ENCODE data around the gene OR4C13.
"Not testable (repeated sequence)": the region's sequence is repeated elsewhere in the genome, so short reads cannot be mapped to it uniquely, and the experiment has no call there.

Gene OR4C13

DNA sequence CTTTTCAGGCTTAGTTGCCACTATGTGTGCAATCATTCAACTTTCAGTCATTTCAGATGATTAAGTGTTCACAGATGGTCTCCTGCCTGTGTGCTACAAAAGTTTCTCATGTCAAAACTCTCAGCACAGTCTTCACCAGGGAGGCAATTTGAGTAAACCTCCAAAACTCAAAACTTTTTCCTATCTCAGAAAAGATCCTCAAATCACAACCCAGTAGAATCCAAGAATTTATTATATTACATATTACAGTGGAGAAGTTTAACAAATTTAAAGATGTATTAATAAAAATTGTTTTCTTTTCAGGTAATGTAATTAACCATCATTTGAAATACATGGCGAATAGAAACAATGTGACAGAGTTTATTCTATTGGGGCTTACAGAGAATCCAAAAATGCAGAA, at the start of gene OR4C13:
TSS of gene OR4C13 (plus strand) at position 301 of the 400 bp plus-strand sequence. CDS start at position 333, 32 bp downstream.
- no peak for DNase-seq

DNA sequence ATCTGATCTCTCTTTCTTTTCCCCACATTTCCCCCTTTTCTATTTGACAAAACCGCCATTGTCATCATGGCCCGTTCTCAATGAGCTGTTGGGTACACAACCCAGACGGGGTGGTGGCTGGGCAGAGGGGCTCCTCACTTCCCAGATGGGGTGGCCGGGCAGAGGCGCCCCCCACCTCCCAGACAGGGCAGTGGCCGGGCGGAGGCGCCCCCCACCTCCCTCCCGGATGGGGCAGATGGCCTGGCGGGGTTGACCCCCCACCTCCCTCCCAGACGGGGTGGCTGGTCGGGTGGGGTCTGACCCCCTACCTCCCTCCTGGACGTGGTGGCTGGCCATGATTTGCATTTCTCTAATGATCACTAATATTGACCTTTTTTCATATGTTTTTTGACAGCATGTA, 40.7 kb upstream of the OR4C13 start:
- DNase-seq, result not testable (repeated sequence)

DNA sequence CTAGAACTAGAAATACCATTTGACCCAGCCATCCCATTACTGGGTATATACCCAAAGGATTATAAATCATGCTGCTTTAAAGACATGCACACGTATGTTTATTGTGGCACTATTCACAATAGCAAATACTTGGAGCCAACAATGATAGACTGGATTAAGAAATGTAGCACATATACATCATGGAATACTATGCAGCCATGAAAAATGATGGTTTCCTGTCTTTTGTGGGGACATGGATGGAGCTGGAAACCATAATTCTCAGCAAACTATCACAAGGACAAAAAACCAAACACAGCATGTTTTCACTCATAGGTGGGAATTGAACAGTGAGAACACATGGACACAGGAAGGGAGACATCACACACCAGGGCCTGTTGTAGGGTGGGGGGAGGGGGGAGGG, 3.5 kb upstream of the OR4C13 start:
- DNase-seq, result not testable (repeated sequence)

DNA sequence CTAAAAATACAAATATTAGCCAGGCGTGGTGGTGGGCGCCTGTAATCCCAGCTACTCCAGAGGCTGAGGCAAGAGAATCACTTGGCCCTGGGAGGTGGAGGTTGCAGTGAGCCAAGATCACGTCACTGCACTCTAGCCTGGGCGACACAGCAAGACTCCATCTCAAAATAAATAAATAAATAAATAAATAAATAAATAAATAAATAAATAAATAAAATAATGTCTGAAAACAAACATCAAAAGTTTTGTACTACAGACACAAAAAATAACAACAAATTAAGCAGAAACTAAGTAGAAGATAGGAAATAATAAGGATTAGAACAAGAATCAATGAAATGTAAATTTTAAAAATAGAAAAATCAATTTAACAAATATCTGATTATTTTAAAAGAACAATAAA, 21.2 kb downstream of the OR4C13 start:
- DNase-seq, result not testable (repeated sequence)

DNA sequence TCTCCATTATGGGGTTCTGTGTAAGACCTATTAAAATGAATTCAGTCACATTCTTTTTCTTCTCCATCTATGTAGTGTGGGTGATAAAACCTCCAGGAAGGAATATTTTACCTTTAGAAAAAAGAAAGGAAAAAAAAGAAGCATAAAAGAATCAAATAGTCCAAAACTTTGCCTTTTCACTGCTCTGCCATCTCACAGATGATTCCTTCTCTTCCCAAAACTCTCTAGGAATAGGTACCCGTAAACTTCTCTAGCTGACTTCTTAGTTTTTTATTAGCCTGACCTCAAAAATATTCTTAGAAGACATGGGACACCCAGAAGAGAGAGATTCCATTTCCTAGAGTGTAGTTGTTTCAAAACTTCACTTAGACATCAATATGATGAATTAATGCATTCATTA, 30.2 kb downstream of the OR4C13 start, which contains the start of gene OR4C12:
TSS of gene OR4C12 (minus strand) at position 101 of the 400 bp plus-strand sequence. CDS start at position 67, 34 bp downstream.
- not testable (repeated sequence) for DNase-seq

GRCh38 chr11:49995565-49995964, 43.4 kb downstream of the OR4C13 start:
- no peak for DNase-seq

Data from left hindlimb (tissue), 1 donor.